ENCODE data around the gene ROBO1.
"Not testable (repeated sequence)": the region's sequence is repeated elsewhere in the genome, so short reads cannot be mapped to it uniquely, and the experiment has no call there.

The ROBO1 gene

GRCh38 chr3:78762121-78762520, 1005.7 kb downstream of the ROBO1 start:
- DNase-seq: no peak

GRCh38 chr3:78761126-78761525, 1006.7 kb downstream of the ROBO1 start:
- no peak for DNase-seq

- DNase-seq: no peak
Measured at GRCh38 chr3:78757731-78758130, 1010.1 kb downstream of the ROBO1 start.

- no peak for DNase-seq
Measured at GRCh38 chr3:78754066-78754743, 1013.6 kb downstream of the ROBO1 start.

GRCh38 chr3:78751266-78751665, 1016.5 kb downstream of the ROBO1 start:
- no peak for DNase-seq

- not testable (repeated sequence) for DNase-seq
Measured at GRCh38 chr3:78750291-78750690, 1017.5 kb downstream of the ROBO1 start.

GRCh38 chr3:78749056-78749455, 1018.7 kb downstream of the ROBO1 start:
- no peak for DNase-seq

- no peak for DNase-seq
Measured at GRCh38 chr3:78745847-78746246, 1022.0 kb downstream of the ROBO1 start.

- no peak for DNase-seq
Measured at GRCh38 chr3:78742491-78742890, 1025.3 kb downstream of the ROBO1 start.

GRCh38 chr3:78742041-78742440, 1025.8 kb downstream of the ROBO1 start:
- no peak for DNase-seq

- no peak for DNase-seq
Measured at GRCh38 chr3:78741066-78741645, 1026.6 kb downstream of the ROBO1 start.

GRCh38 chr3:78738833-78739232, 1029.0 kb downstream of the ROBO1 start:
- no peak for DNase-seq

GRCh38 chr3:78737988-78738387, 1029.8 kb downstream of the ROBO1 start:
- DNase-seq: no peak

- DNase-seq: no peak
Measured at GRCh38 chr3:78736863-78737262, 1030.9 kb downstream of the ROBO1 start.

- no peak for DNase-seq
Measured at GRCh38 chr3:78734048-78734637, 1033.7 kb downstream of the ROBO1 start.

GRCh38 chr3:78732893-78733292, 1034.9 kb downstream of the ROBO1 start:
- no peak for DNase-seq

GRCh38 chr3:78732471-78732870, 1035.3 kb downstream of the ROBO1 start:
- no peak for DNase-seq

- DNase-seq: no peak
Measured at GRCh38 chr3:78729946-78730345, 1037.9 kb downstream of the ROBO1 start.

GRCh38 chr3:78728406-78729145, 1039.2 kb downstream of the ROBO1 start:
- no peak for DNase-seq

GRCh38 chr3:78726545-78726944, 1041.3 kb downstream of the ROBO1 start:
- DNase-seq: no peak

- no peak for DNase-seq
Measured at GRCh38 chr3:78725703-78726246, 1042.0 kb downstream of the ROBO1 start.

- no peak for DNase-seq
Measured at GRCh38 chr3:78724859-78725258, 1042.9 kb downstream of the ROBO1 start.

GRCh38 chr3:78724364-78724763, 1043.4 kb downstream of the ROBO1 start:
- not testable (repeated sequence) for DNase-seq
